ENCODE results near the gene ACRV1. TPM values are rescaled to one million over a fixed set of nuclear protein-coding genes. Genes with fewer than 3 reads are reported as not detected.

Gene ACRV1
- total RNA-seq, 1 donor from 2014 or later, result not detected

DNA sequence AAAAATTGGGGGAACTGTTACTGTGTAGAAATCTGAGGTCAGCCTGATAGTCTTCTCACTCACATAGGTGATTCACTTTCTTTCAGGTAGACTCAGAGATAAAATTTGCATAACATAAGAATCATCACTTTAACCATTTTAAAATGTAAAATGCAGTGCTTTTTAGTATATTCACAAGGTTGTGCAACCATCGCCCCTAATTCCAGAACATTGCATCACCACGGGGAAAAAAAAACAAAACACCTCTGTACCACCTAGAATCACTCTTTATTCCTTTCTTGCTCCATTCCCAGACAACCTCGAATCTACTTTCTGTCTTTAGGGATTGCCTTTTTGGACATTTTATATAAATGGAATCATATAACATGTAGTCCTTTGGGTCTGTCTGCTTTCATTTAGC lies 34.8 kb downstream of the ACRV1 start:
- Mint-ChIP-seq H3K27me3 (ENCODE audit: unreplicated experiment) (peaks cover 1% of the 10 kb centered on the region), H3K4me1 (ENCODE audit: unreplicated experiment) (no peaks in the 10 kb centered on the region), H3K36me3 (ENCODE audit: low read depth, unreplicated experiment) (peaks cover 7% of the 10 kb centered on the region), H3K9me3 (ENCODE audit: unreplicated experiment) (no peaks in the 10 kb centered on the region), H3K4me3 (ENCODE audit: unreplicated experiment) (no peak overlapping the region), H3K27ac (ENCODE audit: unreplicated experiment) (no peak overlapping the region)
- TF ChIP-seq, protein P1, sequence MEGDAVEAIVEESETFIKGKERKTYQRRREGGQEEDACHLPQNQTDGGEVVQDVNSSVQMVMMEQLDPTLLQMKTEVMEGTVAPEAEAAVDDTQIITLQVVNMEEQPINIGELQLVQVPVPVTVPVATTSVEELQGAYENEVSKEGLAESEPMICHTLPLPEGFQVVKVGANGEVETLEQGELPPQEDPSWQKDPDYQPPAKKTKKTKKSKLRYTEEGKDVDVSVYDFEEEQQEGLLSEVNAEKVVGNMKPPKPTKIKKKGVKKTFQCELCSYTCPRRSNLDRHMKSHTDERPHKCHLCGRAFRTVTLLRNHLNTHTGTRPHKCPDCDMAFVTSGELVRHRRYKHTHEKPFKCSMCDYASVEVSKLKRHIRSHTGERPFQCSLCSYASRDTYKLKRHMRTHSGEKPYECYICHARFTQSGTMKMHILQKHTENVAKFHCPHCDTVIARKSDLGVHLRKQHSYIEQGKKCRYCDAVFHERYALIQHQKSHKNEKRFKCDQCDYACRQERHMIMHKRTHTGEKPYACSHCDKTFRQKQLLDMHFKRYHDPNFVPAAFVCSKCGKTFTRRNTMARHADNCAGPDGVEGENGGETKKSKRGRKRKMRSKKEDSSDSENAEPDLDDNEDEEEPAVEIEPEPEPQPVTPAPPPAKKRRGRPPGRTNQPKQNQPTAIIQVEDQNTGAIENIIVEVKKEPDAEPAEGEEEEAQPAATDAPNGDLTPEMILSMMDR (IDR thresholded peaks at IDR 0.05; ENCODE audit: unreplicated experiment), result no peak
- no peak for DNase-seq (ENCODE audit: low spot score)

DNA sequence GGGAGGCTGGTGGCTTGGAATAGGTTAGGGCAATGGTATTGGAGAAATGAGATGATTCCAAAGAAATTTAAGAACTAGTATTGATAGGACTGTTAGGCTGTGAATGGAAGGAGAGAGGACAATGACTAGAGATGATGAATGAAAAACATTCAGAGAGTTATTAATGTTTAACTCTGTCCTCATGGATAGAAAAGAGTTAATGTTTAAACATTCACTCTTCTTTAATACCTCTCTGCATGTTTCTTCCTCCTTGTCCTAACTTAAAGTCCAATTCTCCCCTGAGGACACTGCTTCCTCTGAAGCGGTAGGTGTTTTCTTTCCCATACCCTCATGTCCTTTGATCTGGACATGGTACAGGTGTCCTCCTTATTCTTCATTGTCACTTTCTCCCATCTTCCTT lies 42.3 kb downstream of the ACRV1 start:
- TF ChIP-seq, protein P1 (IDR thresholded peaks at IDR 0.05; ENCODE audit: unreplicated experiment), result no peak
- DNase-seq (ENCODE audit: low spot score), result no peak
- Mint-ChIP-seq H3K36me3 (ENCODE audit: low read depth, unreplicated experiment) (peaks cover 14% of the 10 kb centered on the region), H3K9me3 (ENCODE audit: unreplicated experiment) (no peaks in the 10 kb centered on the region), H3K4me3 (ENCODE audit: unreplicated experiment) (no peak overlapping the region), H3K27ac (ENCODE audit: unreplicated experiment) (no peak overlapping the region), H3K4me1 (ENCODE audit: unreplicated experiment) (no peaks in the 10 kb centered on the region), H3K27me3 (ENCODE audit: unreplicated experiment) (peaks cover 3% of the 10 kb centered on the region)

DNA sequence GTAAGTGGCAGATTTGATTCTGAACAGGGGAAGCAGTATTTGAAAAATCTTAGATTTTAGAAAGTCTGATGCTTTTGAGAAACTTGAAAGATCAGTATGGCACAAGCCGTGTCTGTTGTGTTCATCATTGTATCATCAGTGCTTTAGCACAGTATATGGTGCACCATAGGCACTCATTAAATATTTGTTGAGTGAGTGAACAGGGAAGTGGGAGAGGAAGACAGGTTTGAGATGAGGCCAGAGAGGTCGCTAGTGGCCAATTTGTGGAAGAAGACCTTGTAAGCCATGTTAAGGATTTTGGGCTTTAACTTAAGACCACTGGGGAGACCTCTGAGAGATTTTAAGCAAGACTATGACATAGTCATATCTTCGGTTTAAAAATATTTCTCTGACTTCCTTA lies 42.8 kb downstream of the ACRV1 start:
- Mint-ChIP-seq H3K36me3 (ENCODE audit: low read depth, unreplicated experiment) (peaks cover 14% of the 10 kb centered on the region), H3K9me3 (ENCODE audit: unreplicated experiment) (no peaks in the 10 kb centered on the region), H3K27ac (ENCODE audit: unreplicated experiment) (no peak overlapping the region)

DNA sequence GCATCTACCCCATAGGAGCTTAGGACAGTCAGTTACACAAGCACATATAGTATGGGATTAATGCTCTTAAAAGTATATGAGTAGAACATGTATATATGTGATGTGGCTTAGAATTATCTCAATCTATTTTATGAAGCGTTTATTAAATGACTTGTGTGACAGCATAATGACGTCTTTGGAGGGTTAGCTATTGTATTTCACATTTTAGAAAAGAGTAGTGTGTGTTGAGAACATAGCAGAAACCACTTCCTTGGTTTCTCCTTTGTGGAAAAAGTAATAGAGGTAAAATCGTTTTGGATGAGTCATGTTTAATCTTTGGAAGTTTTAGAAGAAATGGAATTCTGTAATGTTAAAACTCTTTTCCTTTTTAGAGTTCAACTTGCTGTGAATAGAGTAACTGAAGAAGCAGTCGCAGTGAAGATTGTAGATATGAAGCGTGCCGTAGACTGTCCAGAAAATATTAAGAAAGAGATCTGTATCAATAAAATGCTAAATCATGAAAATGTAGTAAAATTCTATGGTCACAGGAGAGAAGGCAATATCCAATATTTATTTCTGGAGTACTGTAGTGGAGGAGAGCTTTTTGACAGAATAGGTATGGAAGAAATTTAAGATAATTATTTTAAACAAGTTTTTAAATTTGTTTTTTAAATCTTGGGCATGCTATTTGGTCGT lies 53.3 kb downstream of the ACRV1 start:
- peaks cover 25% of the 10 kb centered on the region for H3K4me1 Mint-ChIP-seq (ENCODE audit: unreplicated experiment)
- peak overlapping the region; percentile 94 for H3K4me3 Mint-ChIP-seq (ENCODE audit: unreplicated experiment)
- no peak for DNase-seq (ENCODE audit: low spot score)
- H3K27me3 Mint-ChIP-seq (ENCODE audit: unreplicated experiment), result no peaks in the 10 kb centered on the region
- no peaks in the 10 kb centered on the region for H3K36me3 Mint-ChIP-seq (ENCODE audit: low read depth, unreplicated experiment)
- TF ChIP-seq, protein P1 (IDR thresholded peaks at IDR 0.05; ENCODE audit: unreplicated experiment), result no peak
- no peaks in the 10 kb centered on the region for H3K9me3 Mint-ChIP-seq (ENCODE audit: unreplicated experiment)
- peak overlapping the region; percentile 4 for H3K27ac Mint-ChIP-seq (ENCODE audit: unreplicated experiment)

More for the DNA sequence above, 42.8 kb downstream of the ACRV1 start:
- H3K4me3 Mint-ChIP-seq (ENCODE audit: unreplicated experiment), result no peak overlapping the region
- H3K27me3 Mint-ChIP-seq (ENCODE audit: unreplicated experiment), result peaks cover 3% of the 10 kb centered on the region
- H3K4me1 Mint-ChIP-seq (ENCODE audit: unreplicated experiment), result no peaks in the 10 kb centered on the region
- DNase-seq (ENCODE audit: low spot score), result no peak
- TF ChIP-seq, protein P1 (IDR thresholded peaks at IDR 0.05; ENCODE audit: unreplicated experiment), result no peak

DNA sequence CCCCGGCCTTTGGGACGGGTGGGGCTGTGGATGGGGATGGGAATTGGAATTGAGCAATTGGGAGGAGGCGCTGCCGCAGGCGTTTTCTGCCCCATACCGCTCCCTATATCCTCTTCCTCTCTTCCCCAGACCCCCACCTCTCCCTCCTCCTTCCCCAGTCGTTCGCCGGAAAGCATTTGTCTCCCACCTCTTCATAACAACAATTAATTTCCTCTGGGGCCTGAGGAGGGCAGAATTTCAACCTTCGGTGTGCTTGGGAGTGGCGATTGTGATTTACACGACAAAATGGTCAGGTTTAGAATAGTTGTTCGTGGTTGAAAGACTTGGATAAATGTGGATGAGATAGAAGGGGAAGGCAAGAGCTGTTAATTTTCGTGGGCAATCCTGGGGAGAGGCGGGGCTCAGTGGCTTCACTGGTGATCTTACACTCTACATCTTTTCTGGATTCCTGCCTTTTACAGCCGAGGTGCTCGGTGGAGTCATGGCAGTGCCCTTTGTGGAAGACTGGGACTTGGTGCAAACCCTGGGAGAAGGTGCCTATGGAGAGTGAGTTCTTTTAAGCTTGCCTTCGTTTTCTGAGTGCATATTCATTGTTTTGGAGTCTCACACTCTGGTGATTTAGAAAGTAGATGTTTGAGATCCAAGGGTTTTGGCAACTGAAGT lies 54.2 kb downstream of the ACRV1 start:
- peak; percentile 65 for DNase-seq (ENCODE audit: low spot score)
- TF ChIP-seq, protein P1 (IDR thresholded peaks at IDR 0.05; ENCODE audit: unreplicated experiment), result no peak
- no peaks in the 10 kb centered on the region for H3K36me3 Mint-ChIP-seq (ENCODE audit: low read depth, unreplicated experiment)
- H3K27me3 Mint-ChIP-seq (ENCODE audit: unreplicated experiment), result no peaks in the 10 kb centered on the region
- peak overlapping the region; percentile 92 for H3K27ac Mint-ChIP-seq (ENCODE audit: unreplicated experiment)
- peak overlapping the region; percentile 94 for H3K4me3 Mint-ChIP-seq (ENCODE audit: unreplicated experiment)
- H3K9me3 Mint-ChIP-seq (ENCODE audit: unreplicated experiment), result no peaks in the 10 kb centered on the region
- H3K4me1 Mint-ChIP-seq (ENCODE audit: unreplicated experiment), result peaks cover 25% of the 10 kb centered on the region

Measured in endothelial cell (in vitro differentiated cells).